CD4-positive, alpha-beta T cell treated with Interleukin-10 for 1 hour (primary cell): ENCODE data around the gene DMXL1.
"Not testable (repeated sequence)": the region's sequence is repeated elsewhere in the genome, so short reads cannot be mapped to it uniquely, and the experiment has no call there.

ENCODE experiments used
- DNase-seq: peaks from one replicate; pipeline ENCODE4 v3.0.0-alpha.2; 2020

The DMXL1 gene

GRCh38 chr5:119217183-119217582, 146.3 kb downstream of the DMXL1 start:
- DNase-seq = no peak

- DNase-seq = no peak
Observed at GRCh38 chr5:119218830-119219782, 148.2 kb downstream of the DMXL1 start.

- DNase-seq = no peak
Observed at GRCh38 chr5:119220576-119221197, 149.8 kb downstream of the DMXL1 start.

GRCh38 chr5:119221330-119221729, 150.4 kb downstream of the DMXL1 start:
- DNase-seq = no peak

- no peak for DNase-seq
Observed at GRCh38 chr5:119229950-119230349, 159.1 kb downstream of the DMXL1 start.

GRCh38 chr5:119238265-119239118, 167.6 kb downstream of the DMXL1 start:
- no peak for DNase-seq

- DNase-seq = no peak
Observed at GRCh38 chr5:119239119-119239417, 168.2 kb downstream of the DMXL1 start.

GRCh38 chr5:119239826-119240225, 168.9 kb downstream of the DMXL1 start:
- not testable (repeated sequence) for DNase-seq

- no peak for DNase-seq
Observed at GRCh38 chr5:119243888-119244287, 173.0 kb downstream of the DMXL1 start.

GRCh38 chr5:119250946-119251901, 180.3 kb downstream of the DMXL1 start:
- no peak for DNase-seq

- DNase-seq = peak; percentile 36
Observed at GRCh38 chr5:119255571-119256356, 184.9 kb downstream of the DMXL1 start.

- no peak for DNase-seq
Observed at GRCh38 chr5:119257613-119258012, 186.7 kb downstream of the DMXL1 start.

- no peak for DNase-seq
Observed at GRCh38 chr5:119263639-119264038, 192.8 kb downstream of the DMXL1 start.

GRCh38 chr5:119264186-119264585, 193.3 kb downstream of the DMXL1 start:
- DNase-seq = no peak

GRCh38 chr5:119267958-119268386, 197.1 kb downstream of the DMXL1 start:
- DNase-seq = peak; percentile 91

- peak; percentile 95 for DNase-seq
Observed at GRCh38 chr5:119268387-119269060, 197.6 kb downstream of the DMXL1 start.

GRCh38 chr5:119269061-119269944, 198.4 kb downstream of the DMXL1 start:
- peak; percentile 59 for DNase-seq

- no peak for DNase-seq
Observed at GRCh38 chr5:119270121-119270565, 199.3 kb downstream of the DMXL1 start.

- DNase-seq = no peak
Observed at GRCh38 chr5:119270960-119271757, 200.3 kb downstream of the DMXL1 start.
